A549 (cell line): ENCODE data around the gene ANKRD6. TPM values are rescaled to one million over a fixed set of nuclear protein-coding genes. Genes with fewer than 3 reads are reported as not detected.

Experiments
- ATAC-seq, 2 experiments: fragments of 200-7000 bp in 1 of 2; fragments of >200 bp in 1 of 2; cut with Nextera tagmentation in 1 of 2; cut with Tn5 transposase in 1 of 2; 3 replicates each; pipeline versions ENCODE4 v1.8.0 to v1.9.1; 2018 to 2020; ENCODE audit warnings: mild to moderate bottlenecking in 1 of 2, moderate library complexity in 1 of 2
- CTCF ChIA-PET: fragments of 300-600 bp; sonication (Branson Sonifier 250); formaldehyde crosslinking; extraction: SDS; loops from one replicate; lab custom pipeline; 2021; ENCODE audit warnings: antibody characterized with exemption, inconsistent platforms; lab: Yijun Ruan, JAX
- POLR2A ChIA-PET: fragments of 350-600 bp; formaldehyde crosslinking; extraction: SDS; loops from one replicate; lab custom pipeline; 2021; ENCODE audit warnings: antibody characterized with exemption, inconsistent platforms; lab: Yijun Ruan, JAX
- DNase-seq, 2 experiments: peaks; one replicate each; pipeline versions ENCODE4 v3.0.0 to v3.0.0-alpha.2; 2011 to 2016; ENCODE audit warnings: low read depth in 1 of 2, low spot score in 1 of 2
- FAIRE-seq: peaks from 2 replicates; lab custom pipeline; 2011; peaks lifted over from hg19 to GRCh38; lab: Jason Lieb, UNC
- H3K27ac ChIP-seq, 2 experiments: fragments of >200 bp; sonication (Bioruptor Twin); formaldehyde crosslinking; 3 replicates each; pipeline ENCODE4 v1.5.1; 2016 to 2017
- H3K4me1 ChIP-seq: fragments of >200 bp; sonication (Bioruptor Twin); formaldehyde crosslinking; 3 replicates; pipeline ENCODE4 v1.6.1; 2016
- H3K4me2 ChIP-seq: fragments of >200 bp; sonication (Bioruptor Twin); formaldehyde crosslinking; 3 replicates; pipeline ENCODE4 v1.6.1; 2016
- H3K4me3 ChIP-seq: fragments of >200 bp; sonication (Bioruptor Twin); formaldehyde crosslinking; 3 replicates; pipeline ENCODE4 v1.5.1; 2016
- H3K9me3 ChIP-seq: fragments of >200 bp; sonication (Bioruptor Twin); formaldehyde crosslinking; 3 replicates; pipeline ENCODE4 v1.6.1; 2016
- BHLHE40 ChIP-seq: IDR thresholded peaks from 2 replicates; pipeline ENCODE4 v1.6.1; 2012; ENCODE audit warnings: low read depth, low read length, inconsistent platforms
- CBX8 ChIP-seq: fragments of 200-600 bp; sonication (generic); IDR thresholded peaks from 2 replicates; pipeline ENCODE4 v1.6.1; 2016
- CEBPB ChIP-seq, 2 experiments: fragments of >200 bp in 1 of 2; sonication (Bioruptor Twin) in 1 of 2; formaldehyde crosslinking in 1 of 2; IDR thresholded peaks; 2 replicates each; pipeline ENCODE4 v1.6.1; 2012 to 2016
- EHF ChIP-seq: fragments of 250-450 bp; sonication (Bioruptor Pico); IDR thresholded peaks from 2 replicates; pipeline ENCODE4 v1.5.0; 2020; ENCODE audit warnings: mild to moderate bottlenecking
- EHMT2 ChIP-seq: fragments of 200-600 bp; sonication (generic); IDR thresholded peaks from 2 replicates; pipeline ENCODE4 v1.6.1; 2016; ENCODE audit warnings: antibody characterized with exemption, low read depth, mild to moderate bottlenecking, moderate library complexity
- HEYL ChIP-seq: fragments of 250-450 bp; sonication (Bioruptor Pico); IDR thresholded peaks from 2 replicates; pipeline ENCODE4 v1.8.0; 2021; ENCODE audit warnings: mild to moderate bottlenecking, moderate library complexity
- HOXB5 ChIP-seq: fragments of 250-450 bp; sonication (Bioruptor Pico); IDR thresholded peaks from 2 replicates; pipeline ENCODE4 v1.5.0; 2020; ENCODE audit warnings: mild to moderate bottlenecking, moderate library complexity
- JUNB ChIP-seq: fragments of >200 bp; sonication (Bioruptor Twin); formaldehyde crosslinking; IDR thresholded peaks from 2 replicates; pipeline ENCODE4 v1.6.1; 2016
- KDM1A ChIP-seq: fragments of 200-600 bp; sonication (generic); IDR thresholded peaks from 2 replicates; pipeline ENCODE4 v1.6.1; 2016; ENCODE audit warnings: low read depth, mild to moderate bottlenecking
- KDM5A ChIP-seq: fragments of 200-600 bp; sonication (generic); IDR thresholded peaks from 2 replicates; pipeline ENCODE4 v1.6.1; 2016; ENCODE audit warnings: antibody characterized with exemption, mild to moderate bottlenecking
- MAFK ChIP-seq: fragments of 450-650 bp; IDR thresholded peaks from 2 replicates; pipeline ENCODE4 v1.6.1; 2014; ENCODE audit not compliant: partially characterized antibody
- RARB ChIP-seq: fragments of 250-450 bp; sonication (Bioruptor Pico); IDR thresholded peaks from 2 replicates; pipeline ENCODE4 v1.8.0; 2021; ENCODE audit warnings: mild to moderate bottlenecking, moderate library complexity
- RCOR1 ChIP-seq: fragments of 150-350 bp; IDR thresholded peaks from 2 replicates; pipeline ENCODE4 v1.6.1; 2014; ENCODE audit warnings: antibody characterized with exemption, low read length, low read depth
- SMC3 ChIP-seq: fragments of >200 bp; sonication (Bioruptor Twin); formaldehyde crosslinking; IDR thresholded peaks from 3 replicates; pipeline ENCODE4 v1.6.1; 2018; ENCODE audit warnings: inconsistent platforms
- TFCP2L1 ChIP-seq: fragments of 250-450 bp; sonication (Bioruptor Pico); IDR thresholded peaks from 2 replicates; pipeline ENCODE4 v1.5.0; 2021; ENCODE audit warnings: mild to moderate bottlenecking
- ZFP36 ChIP-seq: fragments of 450-650 bp; IDR thresholded peaks from 2 replicates; pipeline ENCODE4 v1.6.1; 2014; ENCODE audit warnings: borderline replicate concordance; ENCODE audit not compliant: partially characterized antibody
- ZNF302 ChIP-seq: fragments of 250-450 bp; sonication (Bioruptor Pico); IDR thresholded peaks from 2 replicates; pipeline ENCODE4 v1.9.0; 2021; ENCODE audit warnings: inconsistent platforms, mild to moderate bottlenecking, moderate library complexity
- WGBS: methylation state at CpG from one replicate; pipeline ENCODE4 v1.1.6; 2017; ENCODE audit errors: missing lambda C conversion rate; 5-methylcytosine and 5-hydroxymethylcytosine counted together
- polyA plus RNA-seq, 4 experiments: library from polyadenylated mRNA; depleted of rRNA in 3 of 4; stranded (reverse); fragments of >200 nt; fragmentation: RNase III in 1 of 4; extraction: RNeasy Plus Mini Kit Qiagen cat#74134 plus additional on column Dnase treatment in 1 of 4; gene quantifications; 2 replicates in 3 of 4; 3 replicates in 1 of 4; pipeline ENCODE4 v1.2.3, GENCODE V29; 2011 to 2017
- TF ChIP-seq, protein P1 (sequence below): fragments of 250-450 bp; sonication (Bioruptor Pico); IDR thresholded peaks from 2 replicates; pipeline ENCODE4 v1.5.0; 2020; ENCODE audit warnings: low read depth, mild to moderate bottlenecking, moderate library complexity
- TF ChIP-seq, protein P2 (sequence below): fragments of 250-450 bp; sonication (Bioruptor Pico); IDR thresholded peaks from 2 replicates; pipeline ENCODE4 v1.5.0; 2021; ENCODE audit warnings: mild to moderate bottlenecking, moderate library complexity, borderline replicate concordance

The ANKRD6 gene
- polyA plus RNA-seq, 2 of the 4 experiments (the other 2 are of a cell fraction) = 2.2 to 3.6 TPM

GRCh38 chr6:89562093-89562973 is 129.4 kb downstream of the ANKRD6 start:
- FAIRE-seq = no peak
- CTCF ChIA-PET = no interaction called here
- ATAC-seq = no peak
- Histone ChIP-seq H3K9me3 (0 out of 3 replicates have a peak, but pooled peaks cover 1% of the 10 kb centered on the region), H3K4me2 (no peak overlapping the region), H3K27ac (no peak overlapping the region), H3K4me1 (no peaks in the 10 kb centered on the region), H3K4me3 (no peak overlapping the region)
- POLR2A ChIA-PET = no interaction called here
- TF ChIP-seq TFCP2L1 (CRISPR knock-in tag) (no peak), HOXB5 (CRISPR knock-in tag) (no peak), RARB (CRISPR knock-in tag) (no peak), JUNB (no peak), EHMT2 (no peak), KDM1A (no peak)
- DNase-seq = no peak
- 60% methylated on average over 21 of the region's 21 CpGs for WGBS

DNA sequence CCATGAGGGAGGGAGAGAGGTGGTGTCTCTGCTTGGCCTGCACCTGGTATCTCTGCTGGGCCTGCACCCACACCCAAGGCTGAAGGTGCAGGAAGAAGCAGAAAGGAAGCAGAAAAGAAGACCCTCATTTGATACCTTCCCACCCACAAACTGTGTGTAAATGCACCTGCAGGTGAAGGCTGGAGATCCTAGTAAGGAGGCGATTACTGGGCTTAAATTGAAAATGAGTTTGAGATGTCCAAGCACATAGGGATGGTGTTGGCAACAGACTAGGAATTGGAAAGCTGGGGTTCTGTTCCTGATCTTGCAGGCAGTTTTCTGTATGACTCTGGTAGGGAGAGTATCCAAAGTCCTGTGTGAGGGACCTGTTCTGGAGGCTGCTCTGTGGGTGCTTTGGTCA is 130.9 kb downstream of the ANKRD6 start:
- DNase-seq (no peak), ATAC-seq (no peak), FAIRE-seq (no peak)
- CTCF ChIA-PET = no interaction called here
- Histone ChIP-seq H3K4me2 (no peak overlapping the region), H3K4me1 (no peaks in the 10 kb centered on the region), H3K4me3 (no peak overlapping the region), H3K27ac (no peak overlapping the region), H3K9me3 (no peaks in the 10 kb centered on the region)
- TF ChIP-seq CEBPB (IDR thresholded peaks at IDR 0.05) (no peak), EHMT2 (no peak), BHLHE40 (no peak), TFCP2L1 (CRISPR knock-in tag) (no peak), RCOR1 (no peak), KDM5A (no peak)
- TF ChIP-seq, protein P1, sequence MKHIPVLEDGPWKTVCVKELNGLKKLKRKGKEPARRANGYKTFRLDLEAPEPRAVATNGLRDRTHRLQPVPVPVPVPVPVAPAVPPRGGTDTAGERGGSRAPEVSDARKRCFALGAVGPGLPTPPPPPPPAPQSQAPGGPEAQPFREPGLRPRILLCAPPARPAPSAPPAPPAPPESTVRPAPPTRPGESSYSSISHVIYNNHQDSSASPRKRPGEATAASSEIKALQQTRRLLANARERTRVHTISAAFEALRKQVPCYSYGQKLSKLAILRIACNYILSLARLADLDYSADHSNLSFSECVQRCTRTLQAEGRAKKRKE (CRISPR knock-in tag) = no peak
- TF ChIP-seq, protein P2, sequence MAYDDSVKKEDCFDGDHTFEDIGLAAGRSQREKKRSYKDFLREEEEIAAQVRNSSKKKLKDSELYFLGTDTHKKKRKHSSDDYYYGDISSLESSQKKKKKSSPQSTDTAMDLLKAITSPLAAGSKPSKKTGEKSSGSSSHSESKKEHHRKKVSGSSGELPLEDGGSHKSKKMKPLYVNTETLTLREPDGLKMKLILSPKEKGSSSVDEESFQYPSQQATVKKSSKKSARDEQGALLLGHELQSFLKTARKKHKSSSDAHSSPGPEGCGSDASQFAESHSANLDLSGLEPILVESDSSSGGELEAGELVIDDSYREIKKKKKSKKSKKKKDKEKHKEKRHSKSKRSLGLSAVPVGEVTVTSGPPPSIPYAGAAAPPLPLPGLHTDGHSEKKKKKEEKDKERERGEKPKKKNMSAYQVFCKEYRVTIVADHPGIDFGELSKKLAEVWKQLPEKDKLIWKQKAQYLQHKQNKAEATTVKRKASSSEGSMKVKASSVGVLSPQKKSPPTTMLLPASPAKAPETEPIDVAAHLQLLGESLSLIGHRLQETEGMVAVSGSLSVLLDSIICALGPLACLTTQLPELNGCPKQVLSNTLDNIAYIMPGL (CRISPR knock-in tag) = no peak
- POLR2A ChIA-PET = no interaction called here
- WGBS = 53% methylated on average over 1 of the region's 1 CpG

DNA sequence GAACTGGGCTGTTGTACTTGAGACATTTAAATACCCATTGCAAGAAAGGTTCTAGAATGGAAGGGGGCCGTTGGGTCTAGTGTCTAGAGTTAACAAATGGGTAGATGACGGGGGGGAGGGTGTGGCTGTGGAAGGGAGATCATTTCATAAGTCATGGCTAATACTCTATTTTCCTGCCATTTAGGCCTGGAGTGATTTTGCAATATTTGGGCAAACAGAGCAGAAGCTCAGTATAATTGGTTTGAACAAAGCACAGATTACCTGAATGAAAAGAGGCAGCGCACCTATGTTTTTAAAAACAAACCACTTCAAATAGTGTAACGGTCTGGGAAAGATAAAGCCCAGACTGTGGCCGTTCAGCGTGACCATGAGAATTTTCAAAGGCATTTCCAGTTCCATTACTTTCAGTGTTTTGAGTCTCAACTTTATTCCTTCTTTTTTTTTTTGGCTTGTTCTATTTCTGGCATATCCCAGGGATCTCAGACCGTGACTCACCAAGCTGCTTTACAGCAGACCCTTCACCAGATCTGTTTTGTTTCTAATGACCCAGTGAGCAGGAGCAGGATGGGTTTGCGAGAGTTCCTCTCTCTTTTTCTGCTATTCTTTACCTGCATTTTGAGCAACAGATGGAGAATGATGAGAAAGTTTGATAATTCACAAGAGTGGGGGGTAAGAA is 131.9 kb downstream of the ANKRD6 start:
- TF ChIP-seq EHF (CRISPR knock-in tag) (no peak), TFCP2L1 (CRISPR knock-in tag) (no peak), CBX8 (no peak), MAFK (no peak), SMC3 (no peak), HEYL (CRISPR knock-in tag) (no peak), ZFP36 (no peak), ZNF302 (CRISPR knock-in tag) (no peak)
- TF ChIP-seq, protein P1 (CRISPR knock-in tag) = no peak
- WGBS = 53% methylated on average over 8 of the region's 8 CpGs
- H3K4me3 ChIP-seq = no peak overlapping the region
- ChIA-PET CTCF (interaction anchor here (0.6 kb wide), 1 partner anchor 19 kb away, joined by 3 read pairs; no protein-coding TSS in a partner anchor), POLR2A (no interaction called here)
- FAIRE-seq = no peak
- H3K27ac ChIP-seq = no peak overlapping the region
- no peak overlapping the region for H3K4me2 ChIP-seq
- H3K9me3 ChIP-seq = no peaks in the 10 kb centered on the region
- H3K4me1 ChIP-seq = no peaks in the 10 kb centered on the region
- no peak for DNase-seq
- no peak for ATAC-seq
